GM12878 (cell line): ENCODE data around the gene TMEM72. TPM values are rescaled to one million over a fixed set of nuclear protein-coding genes. Genes with fewer than 3 reads are reported as not detected.

ENCODE experiments used
- ATAC-seq: fragments of 200-7000 bp; cut with Tn5 transposase; 3 replicates; pipeline ENCODE4 v1.9.1; 2020; ENCODE audit warnings: mild to moderate bottlenecking, moderate library complexity
- BruUV-seq: library from RNA; stranded (reverse); fragments of 400-500 nt; replicated peaks from 2 replicates; lab custom pipeline; 2021; lab: Mats Ljungman, UMichigan
- CTCF ChIA-PET: fragments of 300-600 bp; sonication (Branson Sonifier 250); formaldehyde crosslinking; extraction: SDS; loops from one replicate; lab custom pipeline; 2021; ENCODE audit warnings: inconsistent platforms; lab: Yijun Ruan, JAX
- POLR2A ChIA-PET: fragments of 350-600 bp; formaldehyde crosslinking; extraction: SDS; loops from one replicate; lab custom pipeline; 2021; ENCODE audit warnings: inconsistent platforms; lab: Charles Lee
- RAD21 ChIA-PET: fragments of 300-600 bp; sonication (Branson Sonifier 250); formaldehyde crosslinking; loops from one replicate; lab custom pipeline; 2023; ENCODE audit warnings: antibody characterized with exemption; ENCODE audit not compliant: unreplicated experiment; lab: Charles Lee
- SMC1A ChIA-PET: fragments of 300-600 bp; sonication (Branson Sonifier 250); formaldehyde crosslinking; loops from one replicate; lab custom pipeline; 2023; ENCODE audit not compliant: unreplicated experiment, uncharacterized antibody; lab: Charles Lee
- DNase-seq: peaks from one replicate; pipeline ENCODE4 v3.0.0-alpha.2; 2011; ENCODE audit warnings: low read depth, low spot score
- FAIRE-seq: peaks from 3 replicates; lab custom pipeline; 2011; peaks lifted over from hg19 to GRCh38; lab: Jason Lieb, UNC
- H2AFZ ChIP-seq: 2 replicates; pipeline ENCODE4 v1.6.0; 2011; ENCODE audit warnings: low read depth, low read length, control low read depth; ENCODE audit not compliant: control insufficient read depth
- H3K27ac ChIP-seq: 2 replicates; pipeline ENCODE4 v1.5.1; 2011; ENCODE audit warnings: control low read depth; ENCODE audit not compliant: control insufficient read depth, insufficient read depth
- H3K27me3 ChIP-seq, 2 experiments: replicated peaks in 1 of 2; 2 replicates each; pipeline versions ENCODE4 v1.6.0 to v1.6.1; 2011; ENCODE audit warnings: low read length in 1 of 2; ENCODE audit not compliant: control insufficient read depth in 2 of 2, insufficient read depth in 2 of 2
- H3K36me3 ChIP-seq, 2 experiments: 2 replicates each; pipeline ENCODE4 v1.5.1; 2011; ENCODE audit warnings: low read length in 1 of 2; ENCODE audit not compliant: control insufficient read depth in 2 of 2, insufficient read depth in 2 of 2
- H3K4me1 ChIP-seq: 2 replicates; pipeline ENCODE4 v1.6.1; 2011; ENCODE audit warnings: mild to moderate bottlenecking, low read length, moderate library complexity, mixed read lengths; ENCODE audit not compliant: control insufficient read depth, insufficient read depth
- H3K4me2 ChIP-seq: 2 replicates; pipeline ENCODE4 v1.6.0; 2011; ENCODE audit warnings: control low read depth; ENCODE audit not compliant: control insufficient read depth, insufficient read depth
- H3K4me3 ChIP-seq: fragments of 200-600 bp; sonication (generic); 2 replicates; pipeline ENCODE4 v1.5.1; 2016
- H3K79me2 ChIP-seq: 2 replicates; pipeline ENCODE4 v1.6.0; 2011; ENCODE audit warnings: low read length; ENCODE audit not compliant: control insufficient read depth, insufficient read depth
- H3K9ac ChIP-seq: 2 replicates; pipeline ENCODE4 v1.8.0; 2011; ENCODE audit warnings: low read length, control low read depth, mixed read lengths; ENCODE audit not compliant: control insufficient read depth, insufficient read depth
- H3K9me3 ChIP-seq: replicated peaks from 3 replicates; pipeline ENCODE4 v1.5.1; 2011; ENCODE audit warnings: mild to moderate bottlenecking, low read length; ENCODE audit not compliant: control insufficient read depth, insufficient read depth
- H4K20me1 ChIP-seq: 2 replicates; pipeline ENCODE4 v1.6.0; 2011; ENCODE audit not compliant: control insufficient read depth, insufficient read depth
- BRCA1 ChIP-seq: IDR thresholded peaks from 2 replicates; pipeline ENCODE4 v1.6.1; 2011; ENCODE audit warnings: low read depth, low read length, improper control_type of control experiment
- CREM ChIP-seq: IDR thresholded peaks from 2 replicates; pipeline ENCODE4 v1.6.1; 2014; ENCODE audit warnings: antibody characterized with exemption, low read depth
- EGR1 ChIP-seq, 2 experiments: IDR thresholded peaks; 1 replicate in 1 of 2; 2 replicates in 1 of 2; pipeline ENCODE4 v1.6.1; 2011 to 2012; ENCODE audit warnings: low read depth in 2 of 2, low read length in 2 of 2, borderline replicate concordance in 1 of 2, mild to moderate bottlenecking in 1 of 2, moderate library complexity in 1 of 2
- EP300 ChIP-seq, 2 experiments: fragments of 150-350 bp in 1 of 2; IDR thresholded peaks; 2 replicates each; pipeline ENCODE4 v1.6.1; 2011 to 2012; ENCODE audit warnings: low read depth in 2 of 2, low read length in 2 of 2, borderline replicate concordance in 1 of 2, improper control_type of control experiment in 1 of 2, inconsistent platforms in 1 of 2; ENCODE audit not compliant: control insufficient read depth in 1 of 2
- HDGF ChIP-seq: fragments of 450-650 bp; IDR thresholded peaks from 2 replicates; pipeline ENCODE4 v1.6.1; 2016; ENCODE audit warnings: antibody characterized with exemption
- MXI1 ChIP-seq: fragments of 150-350 bp; IDR thresholded peaks from 2 replicates; pipeline ENCODE4 v1.6.1; 2011; ENCODE audit warnings: low read depth, mild to moderate bottlenecking, inconsistent platforms, low read length, improper control_type of control experiment
- PAX8 ChIP-seq: fragments of 450-650 bp; IDR thresholded peaks from 2 replicates; pipeline ENCODE4 v1.6.1; 2017; ENCODE audit warnings: mild to moderate bottlenecking, moderate library complexity
- RELB ChIP-seq: fragments of 450-650 bp; IDR thresholded peaks from 2 replicates; pipeline ENCODE4 v1.6.1; 2017; ENCODE audit warnings: low read depth, mild to moderate bottlenecking, moderate library complexity
- REST ChIP-seq: IDR thresholded peaks from 2 replicates; pipeline ENCODE4 v1.6.1; 2012; ENCODE audit warnings: mild to moderate bottlenecking, low read depth, low read length
- ZBTB40 ChIP-seq: fragments of 450-650 bp; IDR thresholded peaks from 2 replicates; pipeline ENCODE4 v1.6.1; 2016; ENCODE audit warnings: mild to moderate bottlenecking, moderate library complexity, borderline replicate concordance
- WGBS: methylation state at CpG from one replicate; pipeline ENCODE4 v1.1.6; 2016; ENCODE audit warnings: low lambda C conversion rate; ENCODE audit not compliant: insufficient replicate concordance, insufficient coverage; ENCODE audit errors: missing lambda C conversion rate; 5-methylcytosine and 5-hydroxymethylcytosine counted together
- in situ Hi-C: fragments of 300-500 bp; cut with MboI; formaldehyde crosslinking; loops from 9 replicates; pipeline ENCODE4 v1.14.3; 2018; ENCODE audit warnings: mixed read lengths
- intact Hi-C: fragments of 100-400 bp; cut with micrococcal nuclease; formaldehyde crosslinking; loops from one replicate; pipeline ENCODE4 v1.14.2; 2022; ENCODE audit not compliant: unreplicated experiment
- polyA plus RNA-seq, 11 experiments: library from polyadenylated mRNA; depleted of rRNA in 4 of 11; unstranded in 6 of 11; stranded (reverse) in 5 of 11; fragments of >200 nt; fragmentation: Nextera tagmentation in 4 of 11; fragmentation: Illumina TruSeq in 1 of 11; extraction: Ambion mirVana in 4 of 11; extraction: Trizol in 1 of 11; gene quantifications; 1 replicate in 1 of 11; 2 replicates in 10 of 11; pipeline versions ENCODE4 v1.2.1 to v1.2.3, GENCODE V29; 2011 to 2016; ENCODE audit warnings: inconsistent platforms in 2 of 11, missing spikeins in 2 of 11, low read depth in 1 of 11
- total RNA-seq, 4 experiments: library from RNA; depleted of rRNA in 3 of 4; stranded (reverse); fragments of >200 nt in 3 of 4; fragmentation: Illumina TruSeq in 1 of 4; extraction: Trizol in 1 of 4; gene quantifications; 2 replicates each; pipeline versions ENCODE4 v1.2.1 to v1.2.3, GENCODE V29; 2013 to 2021

The TMEM72 gene
- total and polyA plus RNA-seq, 10 of the 15 experiments (the other 5 are each of a cell fraction or from before 2014, with no cell fraction given), result 0.12 TPM; not detected in 9

- peak overlapping the region; percentile 57 for H3K4me2 ChIP-seq
- no peak for ATAC-seq
- H3K9ac ChIP-seq, result peak overlapping the region; percentile 41; the same call in 1 of the 2 replicates
- H3K27ac ChIP-seq, result peak overlapping the region; percentile 48
- no peaks in the 10 kb centered on the region for H4K20me1 ChIP-seq
- ChIA-PET SMC1A (interaction anchor here (1.3 to 5.2 kb wide), 7 partner anchors 10 to 46 kb away, joined by 6 to 43 read pairs (median 8); partner anchors contain the start of gene ZNF22), POLR2A (interaction anchor here (1.0 to 7.4 kb wide), 7 partner anchors 13 to 45 kb away, joined by 3 to 110 read pairs (median 7); no protein-coding TSS in a partner anchor), RAD21 (interaction anchor here (0.7 to 7.7 kb wide), 5 partner anchors 10 to 49 kb away, joined by 3 to 124 read pairs (median 4); no protein-coding TSS in a partner anchor), CTCF (interaction anchor here (1.0 to 10.1 kb wide), 5 partner anchors 14 to 272 kb away, joined by 3 to 181 read pairs (median 8); no protein-coding TSS in a partner anchor)
- H3K4me1 ChIP-seq, result peaks cover 63% of the 10 kb centered on the region
- 49% methylated on average over 4 of the region's 4 CpGs for WGBS
- DNase-seq, result no peak
- H2AFZ ChIP-seq, result no peak overlapping the region
- no peaks in the 10 kb centered on the region for H3K9me3 ChIP-seq
- in situ Hi-C loops (loop anchor here (5.0 kb wide), 1 partner anchor 46 kb away; no protein-coding TSS in a partner anchor), intact Hi-C loops (no loop called here)
- H3K4me3 ChIP-seq, result peak overlapping the region; percentile 61
- no peak for FAIRE-seq
- H3K27me3 ChIP-seq, result no peaks in the 10 kb centered on the region
- H3K79me2 ChIP-seq, result peaks cover 11% of the 10 kb centered on the region
- H3K36me3 ChIP-seq, result no peaks in the 10 kb centered on the region; a peak in 2 of 4 replicates
- TSS peak; percentile 89 for BruUV-seq
- TF ChIP-seq CREM (no peak), EP300 (IDR thresholded peaks at IDR 0.05; ENCODE audit: borderline replicate concordance in 1 of 2, control insufficient read depth in 1 of 2, low read depth in 2 of 2, low read length in 2 of 2) (no peak), RELB (no peak), HDGF (no peak), BRCA1 (no peak), MXI1 (no peak), PAX8 (no peak), ZBTB40 (no peak), REST (no peak), EGR1 (IDR thresholded peaks at IDR 0.05; ENCODE audit: borderline replicate concordance in 1 of 2, low read depth in 2 of 2, low read length in 2 of 2) (no peak)
Measured at GRCh38 chr10:44978213-44978569, 67.1 kb downstream of the TMEM72 start.
